Measurements from ENCODE around the gene ZBTB24.

DNA sequence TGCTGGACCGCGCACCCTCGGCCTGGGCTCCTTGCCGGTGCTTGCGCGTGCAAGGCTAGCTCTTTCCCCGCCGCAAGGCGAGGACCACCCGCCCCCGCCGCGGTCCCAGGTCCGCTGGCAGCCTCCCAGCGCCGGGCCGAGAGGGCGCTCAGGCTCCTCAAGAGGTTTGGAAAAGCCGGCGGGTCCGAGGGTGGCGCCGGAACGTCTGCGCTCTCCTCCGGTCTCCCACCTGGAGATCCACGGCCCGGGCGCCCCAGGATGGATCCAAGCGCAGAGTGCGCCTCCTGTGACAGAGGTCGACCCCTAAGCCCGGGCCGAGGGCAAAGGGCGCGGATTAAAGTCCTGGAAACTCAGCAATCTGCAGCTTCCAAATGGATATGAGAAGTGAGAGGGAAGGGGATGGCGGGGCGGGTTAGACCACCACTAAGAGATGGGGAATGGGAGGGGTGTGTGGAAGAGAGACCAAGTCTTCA lies 26.9 kb downstream of the ZBTB24 start:
- TF ChIP-seq, protein P1, sequence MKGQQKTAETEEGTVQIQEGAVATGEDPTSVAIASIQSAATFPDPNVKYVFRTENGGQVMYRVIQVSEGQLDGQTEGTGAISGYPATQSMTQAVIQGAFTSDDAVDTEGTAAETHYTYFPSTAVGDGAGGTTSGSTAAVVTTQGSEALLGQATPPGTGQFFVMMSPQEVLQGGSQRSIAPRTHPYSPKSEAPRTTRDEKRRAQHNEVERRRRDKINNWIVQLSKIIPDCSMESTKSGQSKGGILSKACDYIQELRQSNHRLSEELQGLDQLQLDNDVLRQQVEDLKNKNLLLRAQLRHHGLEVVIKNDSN (IDR thresholded peaks at IDR 0.05): no peak
- TF ChIP-seq CEBPB (IDR thresholded peaks at IDR 0.05) (no peak), NFIC (IDR thresholded peaks at IDR 0.05) (no peak), RAD21 (IDR thresholded peaks at IDR 0.05; ENCODE audit: low read depth) (no peak)
- TF ChIP-seq, protein P2, sequence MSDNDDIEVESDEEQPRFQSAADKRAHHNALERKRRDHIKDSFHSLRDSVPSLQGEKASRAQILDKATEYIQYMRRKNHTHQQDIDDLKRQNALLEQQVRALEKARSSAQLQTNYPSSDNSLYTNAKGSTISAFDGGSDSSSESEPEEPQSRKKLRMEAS (IDR thresholded peaks at IDR 0.05): no peak
